Neural cell (in vitro differentiated cells): ENCODE results near the gene SLC35E4. TPM values are rescaled to one million over a fixed set of nuclear protein-coding genes. Genes with fewer than 3 reads are reported as not detected.

Experiments used
- H2AFZ ChIP-seq: fragments of 200-600, 300-800 bp; sonication (generic), shearing (Covaris generic); 2 replicates; pipeline ENCODE4 v1.6.0; 2014; ENCODE audit warnings: low read depth, mild to moderate bottlenecking, antibody characterized with exemption, low read length, moderate library complexity
- H3F3A ChIP-seq: fragments of 200-600 bp; shearing (Covaris generic); 2 replicates; pipeline ENCODE4 v1.6.1; 2016; ENCODE audit warnings: mild to moderate bottlenecking, moderate library complexity, mixed read lengths, antibody characterized with exemption, low read length; ENCODE audit not compliant: insufficient read depth, poor library complexity, severe bottlenecking
- H3K27ac ChIP-seq: fragments of 200-600, 300-800 bp; sonication (generic), shearing (Covaris generic); 2 replicates; pipeline ENCODE4 v1.5.1; 2014; ENCODE audit warnings: mild to moderate bottlenecking, low read length, moderate library complexity
- H3K27me3 ChIP-seq: fragments of 300-800, 200-600 bp; sonication (generic), shearing (Covaris generic); 2 replicates; pipeline ENCODE4 v1.6.0; 2014; ENCODE audit warnings: mild to moderate bottlenecking, low read depth, low read length, moderate library complexity; ENCODE audit not compliant: insufficient read depth
- H3K36me3 ChIP-seq: fragments of 300-800, 200-600 bp; sonication (generic), shearing (Covaris generic); 2 replicates; pipeline ENCODE4 v1.5.1; 2014; ENCODE audit warnings: mild to moderate bottlenecking, antibody characterized with exemption, low read length, moderate library complexity; ENCODE audit not compliant: insufficient read depth
- H3K4me2 ChIP-seq: fragments of 300-800, 200-600 bp; sonication (generic), shearing (Covaris generic); 2 replicates; pipeline ENCODE4 v1.6.0; 2014; ENCODE audit warnings: mild to moderate bottlenecking, low read length
- H3K4me3 ChIP-seq: fragments of 300-800, 200-600 bp; sonication (generic), shearing (Covaris generic); 2 replicates; pipeline ENCODE4 v1.5.1; 2014; ENCODE audit warnings: mild to moderate bottlenecking, low read length, moderate library complexity
- H3K79me2 ChIP-seq: fragments of 200-600 bp; shearing (Covaris generic); replicated peaks from 2 replicates; pipeline ENCODE4 v1.6.0; 2014; ENCODE audit warnings: mild to moderate bottlenecking, low read length, moderate library complexity; ENCODE audit not compliant: insufficient read depth
- H3K9ac ChIP-seq: fragments of 300-800, 200-600 bp; sonication (generic), shearing (Covaris generic); 2 replicates; pipeline ENCODE4 v1.6.1; 2016; ENCODE audit warnings: mild to moderate bottlenecking, low read length, mixed read lengths
- H3K9me2 ChIP-seq: fragments of 200-600 bp; shearing (Covaris generic); 2 replicates; pipeline ENCODE4 v1.6.1; 2016; ENCODE audit warnings: mild to moderate bottlenecking, low read length, mixed read lengths; ENCODE audit not compliant: insufficient read depth
- H3K9me3 ChIP-seq: fragments of 200-600, 300-800 bp; sonication (generic), shearing (Covaris generic); 2 replicates; pipeline ENCODE4 v1.6.1; 2016; ENCODE audit warnings: mild to moderate bottlenecking, mixed run types, low read length, moderate library complexity, mixed read lengths
- H4K20me1 ChIP-seq: fragments of 200-600 bp; shearing (Covaris generic); 2 replicates; pipeline ENCODE4 v1.6.1; 2016; ENCODE audit warnings: mild to moderate bottlenecking, mixed run types; ENCODE audit not compliant: insufficient read depth
- CTCF ChIP-seq: fragments of 450-650 bp; IDR thresholded peaks from 2 replicates; pipeline ENCODE4 v1.5.1; 2014; ENCODE audit warnings: antibody characterized with exemption, mild to moderate bottlenecking, moderate library complexity; ENCODE audit not compliant: poor library complexity, severe bottlenecking
- EP300 ChIP-seq: fragments of 450-650 bp; conservative IDR thresholded peaks from 2 replicates; pipeline ENCODE4 v1.6.1; 2014; ENCODE audit warnings: antibody characterized with exemption, mild to moderate bottlenecking, moderate library complexity; ENCODE audit not compliant: poor library complexity, severe bottlenecking
- EZH2 ChIP-seq: fragments of 200-600, 300-800 bp; shearing (Covaris generic), sonication (generic); IDR thresholded peaks from 2 replicates; pipeline ENCODE4 v1.6.1; 2014; ENCODE audit warnings: antibody characterized with exemption, low read length, borderline replicate concordance, mild to moderate bottlenecking; ENCODE audit not compliant: insufficient read depth, poor library complexity, severe bottlenecking
- MXI1 ChIP-seq: fragments of 450-650 bp; conservative IDR thresholded peaks from 2 replicates; pipeline ENCODE4 v1.6.1; 2014; ENCODE audit warnings: antibody characterized with exemption, mild to moderate bottlenecking; ENCODE audit not compliant: poor library complexity, severe bottlenecking
- POLR2AphosphoS5 ChIP-seq: IDR thresholded peaks from 2 replicates; pipeline ENCODE4 v1.6.1; 2012
- RAD21 ChIP-seq: fragments of 450-650 bp; conservative IDR thresholded peaks from 2 replicates; pipeline ENCODE4 v1.6.1; 2014; ENCODE audit warnings: antibody characterized with exemption, mild to moderate bottlenecking, moderate library complexity
- SMC3 ChIP-seq: fragments of 450-650 bp; conservative IDR thresholded peaks from 2 replicates; pipeline ENCODE4 v1.6.1; 2014; ENCODE audit warnings: antibody characterized with exemption, mild to moderate bottlenecking, moderate library complexity; ENCODE audit not compliant: poor library complexity
- TAF1 ChIP-seq: IDR thresholded peaks from 2 replicates; pipeline ENCODE4 v1.6.1; 2012; ENCODE audit warnings: low read depth
- polyA plus RNA-seq: library from polyadenylated mRNA; depleted of rRNA; stranded (reverse); fragments of >200 nt; gene quantifications from 2 replicates; pipeline ENCODE4 v1.2.3, GENCODE V29; 2014
- TF ChIP-seq, protein P1 (sequence below): IDR thresholded peaks from 2 replicates; pipeline ENCODE4 v1.6.1; 2012; ENCODE audit warnings: borderline replicate concordance

The SLC35E4 gene
- polyA plus RNA-seq, 1 donor from 2014 or later = 5.5 TPM

GRCh38 chr22:30655532-30655931 is 20.0 kb downstream of the SLC35E4 start:
- no peaks in the 10 kb centered on the region for H3K79me2 ChIP-seq
- H3K36me3 ChIP-seq = no peaks in the 10 kb centered on the region
- H3K4me3 ChIP-seq = no peak overlapping the region
- no peak overlapping the region for H2AFZ ChIP-seq
- no peaks in the 10 kb centered on the region for H3F3A ChIP-seq
- TF ChIP-seq EZH2 = no peak
- TF ChIP-seq, protein P1, sequence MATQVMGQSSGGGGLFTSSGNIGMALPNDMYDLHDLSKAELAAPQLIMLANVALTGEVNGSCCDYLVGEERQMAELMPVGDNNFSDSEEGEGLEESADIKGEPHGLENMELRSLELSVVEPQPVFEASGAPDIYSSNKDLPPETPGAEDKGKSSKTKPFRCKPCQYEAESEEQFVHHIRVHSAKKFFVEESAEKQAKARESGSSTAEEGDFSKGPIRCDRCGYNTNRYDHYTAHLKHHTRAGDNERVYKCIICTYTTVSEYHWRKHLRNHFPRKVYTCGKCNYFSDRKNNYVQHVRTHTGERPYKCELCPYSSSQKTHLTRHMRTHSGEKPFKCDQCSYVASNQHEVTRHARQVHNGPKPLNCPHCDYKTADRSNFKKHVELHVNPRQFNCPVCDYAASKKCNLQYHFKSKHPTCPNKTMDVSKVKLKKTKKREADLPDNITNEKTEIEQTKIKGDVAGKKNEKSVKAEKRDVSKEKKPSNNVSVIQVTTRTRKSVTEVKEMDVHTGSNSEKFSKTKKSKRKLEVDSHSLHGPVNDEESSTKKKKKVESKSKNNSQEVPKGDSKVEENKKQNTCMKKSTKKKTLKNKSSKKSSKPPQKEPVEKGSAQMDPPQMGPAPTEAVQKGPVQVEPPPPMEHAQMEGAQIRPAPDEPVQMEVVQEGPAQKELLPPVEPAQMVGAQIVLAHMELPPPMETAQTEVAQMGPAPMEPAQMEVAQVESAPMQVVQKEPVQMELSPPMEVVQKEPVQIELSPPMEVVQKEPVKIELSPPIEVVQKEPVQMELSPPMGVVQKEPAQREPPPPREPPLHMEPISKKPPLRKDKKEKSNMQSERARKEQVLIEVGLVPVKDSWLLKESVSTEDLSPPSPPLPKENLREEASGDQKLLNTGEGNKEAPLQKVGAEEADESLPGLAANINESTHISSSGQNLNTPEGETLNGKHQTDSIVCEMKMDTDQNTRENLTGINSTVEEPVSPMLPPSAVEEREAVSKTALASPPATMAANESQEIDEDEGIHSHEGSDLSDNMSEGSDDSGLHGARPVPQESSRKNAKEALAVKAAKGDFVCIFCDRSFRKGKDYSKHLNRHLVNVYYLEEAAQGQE = no peak
- no peak for TF ChIP-seq EP300
- TF ChIP-seq MXI1 = no peak
- no peak for TF ChIP-seq TAF1
- TF ChIP-seq POLR2AphosphoS5 = no peak
- no peak for TF ChIP-seq RAD21
- no peak for TF ChIP-seq CTCF
- TF ChIP-seq SMC3 = no peak
- no peaks in the 10 kb centered on the region for H3K9me2 ChIP-seq
- H3K9ac ChIP-seq = no peak overlapping the region
- H3K9me3 ChIP-seq = no peaks in the 10 kb centered on the region
- H4K20me1 ChIP-seq = no peaks in the 10 kb centered on the region
- H3K4me2 ChIP-seq = no peak overlapping the region
- H3K27ac ChIP-seq = no peak overlapping the region
- no peaks in the 10 kb centered on the region for H3K27me3 ChIP-seq

DNA sequence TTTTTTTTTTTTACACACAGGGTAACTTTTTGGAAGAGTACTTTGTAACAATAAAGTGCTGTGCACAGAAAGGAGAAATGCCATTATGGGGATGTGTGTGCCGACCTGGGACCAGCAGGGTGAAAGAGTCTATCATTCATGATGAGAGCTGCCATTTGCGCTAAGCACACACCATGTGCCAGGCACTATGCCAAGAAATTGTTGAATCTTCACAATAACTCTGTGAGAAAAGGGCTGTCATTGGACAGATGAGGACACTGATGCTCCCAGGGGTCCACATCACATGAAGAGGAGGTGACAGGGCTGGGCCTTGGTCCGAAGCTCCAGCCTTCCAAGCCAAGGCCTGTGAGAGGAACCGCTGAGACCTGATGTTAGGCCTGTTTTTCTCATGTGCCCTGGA is 26.5 kb downstream of the SLC35E4 start:
- Histone ChIP-seq H3K4me3 (no peak overlapping the region), H3K36me3 (no peaks in the 10 kb centered on the region), H3K9me2 (no peaks in the 10 kb centered on the region), H3K79me2 (peaks cover 7% of the 10 kb centered on the region), H3F3A (no peaks in the 10 kb centered on the region), H3K4me2 (no peak overlapping the region), H3K9ac (no peak overlapping the region), H3K27me3 (no peaks in the 10 kb centered on the region), H2AFZ (no peak overlapping the region), H3K9me3 (no peaks in the 10 kb centered on the region), H4K20me1 (no peaks in the 10 kb centered on the region), H3K27ac (no peak overlapping the region)
- TF ChIP-seq EP300 (no peak), POLR2AphosphoS5 (no peak), EZH2 (no peak), SMC3 (no peak), MXI1 (no peak), CTCF (no peak), RAD21 (no peak), TAF1 (no peak)
- TF ChIP-seq, protein P1 = no peak
